ENCODE measurements around the gene MRPL51.

GRCh38 chr12:6457220-6457945, 35.7 kb downstream of the MRPL51 start:
- TF ChIP-seq CTCF (conservative IDR thresholded peaks at IDR 0.05; ENCODE audit: low read length) = no peak
- TF ChIP-seq EZH2phosphoT487 (IDR thresholded peaks at IDR 0.05; ENCODE audit: borderline replicate concordance, low read depth, low read length) = no peak

All from OCI-LY7 (cell line).